Sigmoid colon (tissue), 4 donors: ENCODE results near the gene HLA-B.

Source experiments
- CTCF ChIP-seq, 4 experiments: fragments of 450-650 bp in 3 of 4; fragments of 200-600 bp in 1 of 4; IDR thresholded peaks; one replicate each; pipeline ENCODE4 v1.5.1; 2016 to 2019; ENCODE audit warnings: antibody characterized with exemption in 4 of 4, mild to moderate bottlenecking in 3 of 4, moderate library complexity in 2 of 4
- POLR2AphosphoS5 ChIP-seq, 4 donors: sonication (generic); formaldehyde crosslinking; IDR thresholded peaks; one replicate each; pipeline ENCODE4 v1.6.1; 2017; ENCODE audit warnings: antibody characterized with exemption in 4 of 4

GRCh38 chr6:31336896-31337496 lies 20.0 kb downstream of the HLA-B start:
- no peak for TF ChIP-seq POLR2AphosphoS5 (IDR thresholded peaks at IDR 0.05)
- TF ChIP-seq CTCF (IDR thresholded peaks at IDR 0.05) = no peak
